Measurements from ENCODE around the gene PCBP3.

- TF ChIP-seq CTCF (IDR thresholded peaks at IDR 0.05) (no peak), ZFX (IDR thresholded peaks at IDR 0.05; ENCODE audit: borderline replicate concordance) (no peak)
These were observed 189.9 kb downstream of the PCBP3 start for GRCh38 chr21:45833414-45833813.

All from 22Rv1 (cell line).